ENCODE data around the gene BCL2.

GRCh38 chr18:63149302-63149587 is 170.3 kb downstream of the BCL2 start:
- TF ChIP-seq POLR2A (IDR thresholded peaks at IDR 0.05) (no peak), POLR2AphosphoS5 (IDR thresholded peaks at IDR 0.05) (no peak), CTCF (IDR thresholded peaks at IDR 0.05) (no peak), EP300 (IDR thresholded peaks at IDR 0.05) (no peak)
